IMR-90 (cell line): ENCODE results near the gene TOMM7.

Experiments
- POLR2A ChIP-seq: IDR thresholded peaks from 2 replicates; pipeline ENCODE4 v1.6.1; 2012; ENCODE audit warnings: mild to moderate bottlenecking, low read depth, low read length
- TF ChIP-seq, protein P1 (sequence below): fragments of 150-350 bp; IDR thresholded peaks from 2 replicates; pipeline ENCODE4 v1.6.1; 2017; ENCODE audit warnings: mild to moderate bottlenecking, antibody characterized with exemption, low read length, low read depth
- TF ChIP-seq, protein P2 (sequence below): conservative IDR thresholded peaks from 2 replicates; pipeline ENCODE4 v1.5.1; 2012; ENCODE audit warnings: mild to moderate bottlenecking, low read depth, low read length, improper control_type of control experiment

DNA sequence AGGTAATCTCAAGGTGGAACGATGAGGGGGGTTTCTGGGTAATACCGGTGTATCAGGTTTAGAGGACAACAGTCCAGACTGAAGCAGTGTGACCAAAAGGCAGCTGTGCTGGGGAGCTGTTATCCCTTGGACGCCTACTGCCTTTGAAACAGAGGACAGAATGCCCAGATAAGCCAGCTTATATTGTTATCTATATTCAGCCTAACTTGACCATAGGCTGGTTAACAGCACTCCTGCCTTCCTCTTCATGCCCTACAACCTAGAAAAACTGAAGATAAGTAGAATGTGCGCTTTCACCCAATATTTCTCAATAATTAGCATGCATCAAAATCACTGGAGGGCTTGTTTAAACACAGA, 50.8 kb downstream of the TOMM7 start:
- TF ChIP-seq POLR2A, result no peak
- TF ChIP-seq, protein P1, sequence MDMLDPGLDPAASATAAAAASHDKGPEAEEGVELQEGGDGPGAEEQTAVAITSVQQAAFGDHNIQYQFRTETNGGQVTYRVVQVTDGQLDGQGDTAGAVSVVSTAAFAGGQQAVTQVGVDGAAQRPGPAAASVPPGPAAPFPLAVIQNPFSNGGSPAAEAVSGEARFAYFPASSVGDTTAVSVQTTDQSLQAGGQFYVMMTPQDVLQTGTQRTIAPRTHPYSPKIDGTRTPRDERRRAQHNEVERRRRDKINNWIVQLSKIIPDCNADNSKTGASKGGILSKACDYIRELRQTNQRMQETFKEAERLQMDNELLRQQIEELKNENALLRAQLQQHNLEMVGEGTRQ, result no peak
- TF ChIP-seq, protein P2, sequence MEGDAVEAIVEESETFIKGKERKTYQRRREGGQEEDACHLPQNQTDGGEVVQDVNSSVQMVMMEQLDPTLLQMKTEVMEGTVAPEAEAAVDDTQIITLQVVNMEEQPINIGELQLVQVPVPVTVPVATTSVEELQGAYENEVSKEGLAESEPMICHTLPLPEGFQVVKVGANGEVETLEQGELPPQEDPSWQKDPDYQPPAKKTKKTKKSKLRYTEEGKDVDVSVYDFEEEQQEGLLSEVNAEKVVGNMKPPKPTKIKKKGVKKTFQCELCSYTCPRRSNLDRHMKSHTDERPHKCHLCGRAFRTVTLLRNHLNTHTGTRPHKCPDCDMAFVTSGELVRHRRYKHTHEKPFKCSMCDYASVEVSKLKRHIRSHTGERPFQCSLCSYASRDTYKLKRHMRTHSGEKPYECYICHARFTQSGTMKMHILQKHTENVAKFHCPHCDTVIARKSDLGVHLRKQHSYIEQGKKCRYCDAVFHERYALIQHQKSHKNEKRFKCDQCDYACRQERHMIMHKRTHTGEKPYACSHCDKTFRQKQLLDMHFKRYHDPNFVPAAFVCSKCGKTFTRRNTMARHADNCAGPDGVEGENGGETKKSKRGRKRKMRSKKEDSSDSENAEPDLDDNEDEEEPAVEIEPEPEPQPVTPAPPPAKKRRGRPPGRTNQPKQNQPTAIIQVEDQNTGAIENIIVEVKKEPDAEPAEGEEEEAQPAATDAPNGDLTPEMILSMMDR, result no peak
